GM18511 (cell line): Measurements from ENCODE around the gene IL10RB.
A peak's percentile ranks its signal among the peaks of the same experiment; 100 is the strongest.
"Not testable (repeated sequence)": the region's sequence is repeated elsewhere in the genome, so short reads cannot be mapped to it uniquely, and the experiment has no call there.

Experiments used
- ATAC-seq: cut with Tn5 transposase; IDR thresholded peaks from one replicate; pipeline ENCODE4 v1.9.1; 2021; ENCODE audit warnings: mild to moderate bottlenecking, moderate library complexity; ENCODE audit not compliant: unreplicated experiment

The IL10RB gene

GRCh38 chr21:33266050-33266788 lies at the start of gene IL10RB:
IL10RB (plus strand) TSS chr21:33266367; CDS start chr21:33266466, 99 bp downstream.
- peak; percentile 60 for ATAC-seq

- ATAC-seq: no peak
These were observed 49.0 kb upstream of the IL10RB start for GRCh38 chr21:33217138-33217520.

- ATAC-seq: no peak
These were observed 46.9 kb upstream of the IL10RB start for GRCh38 chr21:33219300-33219699.

GRCh38 chr21:33219954-33220353 lies 46.2 kb upstream of the IL10RB start:
- ATAC-seq: no peak

- not testable (repeated sequence) for ATAC-seq
These were observed 40.8 kb upstream of the IL10RB start for GRCh38 chr21:33225376-33225775.

GRCh38 chr21:33228455-33228854 lies 37.7 kb upstream of the IL10RB start:
- no peak for ATAC-seq

- ATAC-seq: peak; percentile 2
These were observed 36.9 kb upstream of the IL10RB start for GRCh38 chr21:33229099-33229783.

GRCh38 chr21:33229784-33230544 lies 36.2 kb upstream of the IL10RB start, which contains the start of gene IFNAR2:
IFNAR2 (plus strand) TSS chr21:33229938; CDS start chr21:33241923, 11,985 bp downstream.
- peak; percentile 73 for ATAC-seq

- ATAC-seq: peak; percentile 44
These were observed 35.4 kb upstream of the IL10RB start for GRCh38 chr21:33230545-33231324.

- ATAC-seq: no peak
These were observed 34.6 kb upstream of the IL10RB start for GRCh38 chr21:33231526-33231925.

- no peak for ATAC-seq
These were observed 33.7 kb upstream of the IL10RB start for GRCh38 chr21:33232291-33233034.

GRCh38 chr21:33234635-33235520 lies 31.3 kb upstream of the IL10RB start:
- ATAC-seq: no peak

- ATAC-seq: no peak
These were observed 30.0 kb upstream of the IL10RB start for GRCh38 chr21:33236013-33236686.

- ATAC-seq: no peak
These were observed 29.4 kb upstream of the IL10RB start for GRCh38 chr21:33236766-33237165.

GRCh38 chr21:33237486-33237885 lies 28.7 kb upstream of the IL10RB start:
- no peak for ATAC-seq

GRCh38 chr21:33238146-33238545 lies 28.0 kb upstream of the IL10RB start:
- ATAC-seq: peak; percentile 15

GRCh38 chr21:33238565-33239255 lies 27.5 kb upstream of the IL10RB start:
- peak; percentile 81 for ATAC-seq
